HG03175 (cell line): ENCODE data around the gene COQ9.
A peak's percentile ranks its signal among the peaks of the same experiment; 100 is the strongest.
"Not testable (repeated sequence)": the region's sequence is repeated elsewhere in the genome, so short reads cannot be mapped to it uniquely, and the experiment has no call there.

Experiments
- ATAC-seq: cut with Tn5 transposase; IDR thresholded peaks from one replicate; pipeline ENCODE4 v1.9.1; 2021; ENCODE audit warnings: mild to moderate bottlenecking, moderate library complexity; ENCODE audit not compliant: unreplicated experiment

Gene COQ9, protein sequence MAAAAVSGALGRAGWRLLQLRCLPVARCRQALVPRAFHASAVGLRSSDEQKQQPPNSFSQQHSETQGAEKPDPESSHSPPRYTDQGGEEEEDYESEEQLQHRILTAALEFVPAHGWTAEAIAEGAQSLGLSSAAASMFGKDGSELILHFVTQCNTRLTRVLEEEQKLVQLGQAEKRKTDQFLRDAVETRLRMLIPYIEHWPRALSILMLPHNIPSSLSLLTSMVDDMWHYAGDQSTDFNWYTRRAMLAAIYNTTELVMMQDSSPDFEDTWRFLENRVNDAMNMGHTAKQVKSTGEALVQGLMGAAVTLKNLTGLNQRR

DNA sequence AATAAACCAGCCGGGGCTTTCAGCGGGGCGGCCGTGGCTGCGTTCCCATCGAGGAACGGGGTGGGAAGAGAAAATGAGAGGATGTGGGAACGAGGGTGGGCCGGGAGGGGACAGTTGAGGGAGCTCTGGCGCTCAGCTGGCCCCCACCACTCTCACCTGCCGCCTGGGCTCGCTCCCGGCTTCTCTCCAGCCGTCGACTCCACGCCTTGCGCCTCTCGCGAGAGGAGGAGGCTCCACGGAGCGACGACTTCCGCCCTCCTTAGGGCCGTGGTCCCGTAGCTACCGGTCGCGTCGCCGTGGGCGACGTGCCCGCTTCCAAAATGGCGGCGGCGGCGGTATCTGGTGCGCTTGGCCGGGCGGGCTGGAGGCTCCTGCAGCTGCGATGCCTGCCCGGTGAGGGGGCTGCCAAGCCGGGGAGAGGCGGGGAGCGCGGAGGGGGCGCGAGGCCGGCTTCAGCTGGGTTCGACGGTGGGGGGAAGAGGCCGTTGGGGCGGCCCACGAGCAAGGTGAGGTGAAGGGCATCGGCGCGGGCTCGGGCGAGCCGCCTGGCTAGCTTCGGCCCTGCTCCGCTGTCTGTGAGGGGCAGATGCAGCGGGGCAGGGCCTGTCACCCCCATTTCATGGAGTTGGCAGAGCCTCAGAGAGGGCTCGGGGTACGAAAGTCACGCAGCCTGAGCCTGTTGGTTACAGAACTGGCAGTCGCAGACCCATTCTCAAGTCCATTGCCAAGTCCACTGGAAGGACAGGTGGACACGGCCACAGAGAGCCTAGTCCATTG is at the start of gene COQ9, which contains the start of gene CIAPIN1:
COQ9 (plus strand) TSS at position 294 of the 777 bp plus-strand sequence; CDS start at position 321, 27 bp downstream.
CIAPIN1 (minus strand) TSS at position 200 of the 777 bp plus-strand sequence. CDS start 6,457 bp downstream, outside the sequence.
- ATAC-seq, result peak; percentile 97

- ATAC-seq, result not testable (repeated sequence)
Measured at GRCh38 chr16:57397493-57397892, 49.8 kb upstream of the COQ9 start.

GRCh38 chr16:57401943-57402640 is 45.2 kb upstream of the COQ9 start:
- no peak for ATAC-seq

DNA sequence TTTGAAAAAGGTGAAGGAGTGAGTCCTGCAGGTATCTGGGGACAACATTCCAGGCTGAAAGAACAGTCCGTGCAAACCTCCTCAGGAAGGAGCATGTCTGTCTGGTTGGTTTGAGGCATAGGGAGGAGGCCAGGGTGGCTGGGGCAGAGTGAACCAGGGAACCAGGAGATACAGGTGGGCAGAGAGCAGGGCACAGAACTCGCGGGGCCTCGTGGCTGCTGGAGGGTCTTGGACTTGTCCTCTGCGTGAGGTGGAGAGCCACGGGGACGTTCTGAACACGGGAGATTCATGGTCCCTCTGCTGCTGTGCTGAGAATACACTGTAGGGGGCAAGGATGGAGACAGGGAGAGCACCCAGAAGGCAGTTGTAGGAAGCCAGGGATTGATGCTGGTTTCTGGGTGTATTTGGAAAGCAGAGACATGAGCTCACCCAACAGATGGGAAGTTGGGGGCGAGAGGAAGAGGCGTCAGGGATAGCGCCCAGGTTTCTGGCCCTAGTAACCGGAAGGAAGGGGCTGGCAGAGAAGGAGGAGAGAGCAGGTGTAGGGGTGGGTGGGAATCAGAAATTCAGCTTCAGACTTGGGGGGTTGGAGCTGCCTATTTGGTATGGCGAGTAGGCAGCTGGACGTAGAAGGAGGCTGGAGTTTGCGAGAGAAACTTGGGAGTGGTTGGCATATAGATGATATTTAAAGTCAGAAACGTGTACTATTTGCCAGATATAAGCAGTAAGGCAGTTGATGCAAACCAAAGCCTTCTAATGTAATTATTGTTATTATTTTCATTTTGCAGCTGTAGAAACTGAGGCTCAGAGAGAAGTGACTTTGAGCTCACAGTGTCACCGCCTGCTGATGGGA is 43.1 kb upstream of the COQ9 start, which contains the start of gene CCL17:
CCL17 (plus strand) TSS at position 803 of the 853 bp plus-strand sequence. CDS start 9,166 bp downstream, outside the sequence.
- ATAC-seq, result no peak

DNA sequence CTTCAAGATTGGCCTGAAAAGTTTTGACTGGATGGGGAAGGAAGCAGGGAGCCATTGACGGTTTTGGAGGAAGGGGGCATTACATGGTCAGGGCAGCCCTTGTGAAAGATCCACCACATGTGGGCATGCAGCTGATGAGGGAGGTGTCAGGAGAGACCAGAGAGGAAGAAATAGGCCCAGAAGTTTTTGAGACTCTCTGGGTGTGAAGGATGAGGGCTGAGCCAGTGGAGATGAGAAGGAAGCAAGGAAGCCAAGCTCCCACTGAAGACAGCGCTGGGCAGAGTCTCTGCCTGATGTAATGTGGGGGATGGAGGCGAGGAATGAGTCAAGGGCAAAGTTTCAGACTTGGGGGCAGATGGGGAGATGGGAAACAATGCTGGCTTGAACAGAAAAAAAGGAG is 42.2 kb upstream of the COQ9 start:
- ATAC-seq, result no peak

GRCh38 chr16:57406881-57407280 is 40.4 kb upstream of the COQ9 start:
- no peak for ATAC-seq

DNA sequence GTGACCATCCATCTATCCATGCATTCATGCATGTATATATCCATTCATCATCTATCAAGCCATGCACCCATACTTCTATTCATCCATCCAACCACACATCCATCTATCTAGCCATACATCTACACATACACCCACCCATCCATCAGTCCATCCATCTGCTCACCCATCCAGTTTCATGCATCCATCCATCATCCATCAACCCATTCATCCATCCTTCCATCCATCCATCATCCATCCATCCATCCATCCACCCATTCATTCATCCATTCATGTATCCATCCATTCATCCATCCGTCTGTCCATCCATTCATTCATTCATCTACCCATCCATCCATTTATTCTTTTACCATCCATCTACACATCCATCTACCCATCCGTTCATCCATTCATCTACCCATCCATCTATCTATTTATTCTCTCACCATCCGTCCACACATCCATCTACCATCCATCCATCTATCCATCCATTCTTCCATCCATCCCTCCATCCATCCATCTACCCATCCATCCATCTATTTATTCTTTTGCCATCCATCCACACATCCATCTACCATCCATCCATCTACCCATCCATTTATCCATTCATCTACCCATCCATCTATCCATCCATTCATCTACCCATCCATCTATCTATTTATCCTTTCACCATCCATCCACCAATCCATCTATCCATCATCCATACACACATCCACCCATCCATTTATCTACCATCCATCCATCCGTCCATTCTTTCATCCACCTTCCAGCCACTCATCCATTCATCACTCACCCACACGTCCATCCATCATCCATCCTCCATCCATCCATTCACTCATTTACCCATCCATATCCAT is 39.5 kb upstream of the COQ9 start:
- no peak for ATAC-seq

GRCh38 chr16:57409065-57409464 is 38.2 kb upstream of the COQ9 start:
- ATAC-seq, result no peak

DNA sequence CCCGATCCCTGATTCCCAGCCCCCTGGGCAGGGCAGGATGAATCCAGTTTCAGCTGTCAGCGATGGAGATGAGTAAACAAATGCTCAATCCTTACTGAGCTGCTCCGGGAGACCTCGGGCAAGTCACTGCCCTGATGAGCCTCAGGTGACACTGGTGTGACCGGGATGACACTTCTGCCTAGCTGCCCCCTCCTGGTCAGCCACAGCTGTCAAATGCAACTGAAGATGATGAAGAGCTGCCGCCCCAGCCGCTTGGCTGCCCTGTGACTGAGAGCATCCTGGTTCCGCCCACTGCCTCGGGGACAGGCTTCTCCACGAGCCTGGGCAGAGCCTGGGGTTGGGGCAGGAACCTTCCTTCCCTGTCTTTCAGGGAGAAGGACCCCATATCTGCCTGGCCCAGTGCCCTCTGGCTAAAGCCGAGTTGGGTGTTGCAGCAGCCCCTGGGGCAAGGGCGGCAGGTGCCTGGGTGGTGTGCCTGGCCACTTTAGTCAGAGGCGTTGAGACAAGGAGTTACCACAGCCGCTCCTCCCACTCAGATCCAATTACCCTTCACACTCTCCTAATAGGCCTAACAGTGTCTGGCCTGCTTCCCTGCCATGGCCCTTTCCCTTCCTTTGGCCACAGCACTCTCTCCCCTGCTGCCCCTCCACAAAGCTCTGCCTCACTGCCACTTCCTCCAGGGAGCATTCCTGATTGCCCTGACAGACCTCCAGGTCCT is 37.2 kb upstream of the COQ9 start:
- no peak for ATAC-seq

GRCh38 chr16:57411362-57411976 is 35.8 kb upstream of the COQ9 start:
- ATAC-seq, result no peak

DNA sequence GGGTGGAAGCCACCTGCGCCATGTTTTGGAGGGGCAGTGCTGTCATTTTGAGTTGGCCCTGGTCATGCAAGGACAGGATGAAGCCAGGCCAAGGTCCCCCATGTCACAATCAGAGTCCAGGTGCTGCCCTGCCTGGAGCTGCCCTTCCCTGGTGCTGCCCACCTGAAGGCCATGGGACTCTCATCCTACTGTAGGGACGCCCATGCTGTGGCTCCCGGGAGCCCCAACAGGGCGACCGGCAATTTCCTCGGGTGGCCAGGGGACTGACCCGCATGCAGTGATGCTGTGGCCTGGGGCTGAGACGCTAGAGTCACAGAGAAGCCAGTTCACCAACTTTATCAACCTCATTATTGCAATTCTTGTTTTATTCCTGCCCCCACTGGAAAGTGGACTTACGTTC is 34.7 kb upstream of the COQ9 start:
- ATAC-seq, result no peak

DNA sequence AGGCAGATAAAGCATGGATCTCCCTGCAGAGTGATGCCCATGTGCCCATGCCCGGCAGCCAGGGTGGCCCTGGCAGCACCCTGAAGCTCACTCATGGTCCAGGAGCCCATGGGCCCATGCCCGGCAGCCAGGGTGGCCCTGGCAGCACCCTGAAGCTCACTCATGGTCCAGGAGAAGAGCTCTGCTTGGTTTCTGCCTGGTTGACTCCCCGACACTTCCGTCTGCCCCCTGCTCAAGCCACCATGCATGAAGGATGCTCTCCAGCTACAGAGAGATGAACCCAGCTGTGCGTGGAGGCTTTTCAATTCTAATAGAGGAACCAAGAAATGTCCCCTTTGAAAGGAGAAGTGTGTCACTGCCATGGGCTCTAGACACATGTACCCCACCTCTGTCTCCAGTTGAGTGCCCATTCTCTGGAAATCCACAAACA is 34.0 kb upstream of the COQ9 start:
- ATAC-seq, result peak; percentile 78

- peak; percentile 3 for ATAC-seq
Measured at GRCh38 chr16:57413733-57414132, 33.5 kb upstream of the COQ9 start.

DNA sequence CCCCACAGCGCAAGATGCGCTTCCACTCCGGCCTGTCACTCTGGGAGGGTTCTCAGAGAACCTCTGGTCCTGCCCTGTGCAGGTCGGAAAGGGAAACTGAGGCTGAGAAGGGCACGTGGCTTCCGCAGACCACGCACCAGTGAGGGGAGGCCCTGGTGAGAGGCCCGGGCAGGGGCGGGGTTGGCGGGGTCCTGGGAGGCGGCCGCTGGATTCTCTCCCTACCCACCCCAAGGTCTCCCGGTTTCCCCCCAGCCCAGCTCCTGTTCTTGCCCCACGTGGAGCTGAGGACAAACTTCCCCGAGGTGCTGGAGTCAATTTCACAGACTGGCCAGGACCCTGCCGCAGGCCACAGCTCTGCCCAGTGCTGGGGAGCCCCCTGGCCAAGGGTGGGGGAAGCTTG is 31.2 kb upstream of the COQ9 start:
- ATAC-seq, result no peak

DNA sequence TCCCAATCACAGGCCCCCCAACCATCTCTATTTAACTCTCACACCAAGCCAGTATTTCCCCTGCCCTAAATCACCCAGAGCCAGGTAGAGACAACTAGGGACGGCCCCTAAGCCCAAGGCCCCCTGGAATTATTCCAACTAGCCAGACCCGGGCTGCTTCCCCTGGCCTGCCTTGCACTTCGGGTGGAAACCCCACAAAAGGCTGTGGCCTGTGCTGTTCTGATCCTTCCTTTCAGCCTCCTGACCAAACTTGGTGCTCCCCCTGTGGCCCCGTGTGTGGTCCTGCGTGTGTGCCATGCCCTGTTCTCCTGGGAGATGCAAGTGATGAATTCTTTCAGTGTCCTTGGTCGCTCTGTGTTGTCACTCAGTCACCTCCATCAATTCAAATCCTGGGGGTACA is 27.8 kb upstream of the COQ9 start:
- no peak for ATAC-seq

DNA sequence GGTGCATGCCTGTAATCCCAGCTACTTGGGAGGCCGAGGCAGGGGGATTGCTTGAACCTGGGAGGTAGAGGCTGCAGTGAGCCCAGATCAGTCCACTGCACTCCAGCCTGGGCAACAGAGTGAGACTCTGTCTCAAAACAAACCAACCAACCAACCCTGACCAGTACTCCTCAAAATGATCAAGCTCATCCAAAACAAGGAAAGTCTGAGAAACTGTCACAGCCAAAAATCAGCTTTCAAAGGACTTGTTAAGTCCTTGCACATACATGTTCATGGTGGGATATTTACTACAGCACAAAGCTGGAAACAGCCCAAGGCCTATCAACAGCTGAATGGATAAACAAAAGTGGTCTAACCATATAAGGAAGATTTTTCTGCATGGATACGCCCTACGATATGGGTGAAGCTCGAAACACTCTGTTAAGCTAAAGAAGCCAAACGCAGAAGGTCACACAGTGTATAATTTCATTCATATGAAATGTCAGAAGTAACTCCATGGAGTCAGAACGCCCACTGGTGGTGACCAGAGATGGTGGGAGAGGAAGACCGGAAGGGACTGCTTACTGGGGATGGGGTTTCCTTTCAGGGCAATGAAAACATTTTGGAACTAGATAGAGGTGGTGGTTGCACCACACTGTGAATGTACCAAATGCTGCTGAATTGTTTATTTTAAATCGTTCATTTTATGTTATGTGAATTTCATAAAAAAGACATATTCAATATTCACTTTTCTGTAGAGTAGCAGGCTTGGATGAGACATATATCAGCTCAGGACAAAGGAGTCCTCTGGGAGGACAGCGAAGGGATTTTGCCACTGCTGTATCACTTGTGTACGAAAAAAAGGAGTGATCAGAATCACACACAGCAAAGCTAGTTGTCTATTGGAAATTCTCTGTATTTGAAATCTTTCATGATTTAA is 25.0 kb upstream of the COQ9 start:
- no peak for ATAC-seq

DNA sequence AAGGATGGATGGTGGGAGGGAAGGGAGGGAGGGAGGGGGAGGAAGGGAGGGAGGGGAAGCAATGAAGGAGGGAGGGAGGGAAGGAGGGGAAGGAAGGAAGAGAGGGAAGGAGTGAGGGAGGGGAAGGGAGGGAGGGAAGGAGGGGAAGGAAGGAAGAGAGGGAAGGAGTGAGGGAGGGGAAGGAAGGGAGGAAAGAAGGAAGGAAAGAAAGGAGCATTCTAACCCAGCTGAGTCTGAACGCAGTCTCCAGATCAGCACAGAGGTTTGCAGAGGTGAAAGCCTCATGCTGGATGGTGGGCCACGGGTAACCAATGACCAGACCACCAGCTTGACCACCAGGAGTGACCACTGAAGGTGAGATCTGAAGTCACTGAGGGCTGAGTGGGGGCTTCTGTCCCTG is 24.1 kb upstream of the COQ9 start:
- ATAC-seq, result no peak
